ENCODE measurements around the gene EXOC6B. TPM values are rescaled to one million over a fixed set of nuclear protein-coding genes. Genes with fewer than 3 reads are reported as not detected.

EXOC6B gene
- total RNA-seq, 4 donors from 2014 or later, result 54.0 to 121 (median 78.7) TPM

GRCh38 chr2:72204156-72204785 is 621.6 kb downstream of the EXOC6B start:
- no peak for TF ChIP-seq EP300 (IDR thresholded peaks at IDR 0.05)
- no peak for TF ChIP-seq POLR2A (IDR thresholded peaks at IDR 0.05)
- no peak for TF ChIP-seq CTCF (IDR thresholded peaks at IDR 0.05)
- no peak for TF ChIP-seq POLR2AphosphoS5 (IDR thresholded peaks at IDR 0.05)
- Histone ChIP-seq H3K9me3 (no peaks in the 10 kb centered on the region), H3K36me3 (no peaks in the 10 kb centered on the region), H3K27me3 (no peaks in the 10 kb centered on the region), H3K4me3 (no peak overlapping the region), H3K4me1 (peaks cover 18% of the 10 kb centered on the region), H3K27ac (no peak overlapping the region)
- DNase-seq (ENCODE audit: low spot score in 2 of 2), result no peak
- WGBS, result 65% methylated on average over 8 of the region's 8 CpGs

GRCh38 chr2:72198532-72199241 is 627.1 kb downstream of the EXOC6B start:
- no peaks in the 10 kb centered on the region for H3K27me3 ChIP-seq
- no peak overlapping the region for H3K4me3 ChIP-seq
- no peaks in the 10 kb centered on the region for H3K4me1 ChIP-seq
- H3K27ac ChIP-seq, result no peak overlapping the region
- H3K36me3 ChIP-seq, result no peaks in the 10 kb centered on the region
- no peaks in the 10 kb centered on the region for H3K9me3 ChIP-seq
- no peak for DNase-seq (ENCODE audit: low spot score in 2 of 2)
- TF ChIP-seq POLR2AphosphoS5 (IDR thresholded peaks at IDR 0.05) (no peak), CTCF (IDR thresholded peaks at IDR 0.05) (no peak), POLR2A (IDR thresholded peaks at IDR 0.05) (no peak), EP300 (IDR thresholded peaks at IDR 0.05) (no peak)
- 68% methylated on average over 2 of the region's 2 CpGs for whole genome bisulfite sequencing

- no peak overlapping the region for H3K27ac ChIP-seq
- no peaks in the 10 kb centered on the region for H3K27me3 ChIP-seq
- no peaks in the 10 kb centered on the region for H3K36me3 ChIP-seq
- no peak for TF ChIP-seq POLR2AphosphoS5 (IDR thresholded peaks at IDR 0.05)
- TF ChIP-seq EP300 (IDR thresholded peaks at IDR 0.05), result no peak
- TF ChIP-seq POLR2A (IDR thresholded peaks at IDR 0.05), result no peak
- TF ChIP-seq CTCF (IDR thresholded peaks at IDR 0.05), result no peak
- DNase-seq (ENCODE audit: low spot score in 2 of 2), result no peak
- H3K9me3 ChIP-seq, result no peaks in the 10 kb centered on the region
- no peak overlapping the region for H3K4me3 ChIP-seq
- no peaks in the 10 kb centered on the region for H3K4me1 ChIP-seq
Measured at GRCh38 chr2:72193723-72194122, 632.1 kb downstream of the EXOC6B start.

- 92% methylated on average over 1 of the region's 1 CpG for WGBS
- H3K9me3 ChIP-seq, result no peaks in the 10 kb centered on the region
- H3K27ac ChIP-seq, result no peak overlapping the region
- no peaks in the 10 kb centered on the region for H3K27me3 ChIP-seq
- H3K4me3 ChIP-seq, result no peak overlapping the region
- H3K4me1 ChIP-seq, result no peaks in the 10 kb centered on the region
- DNase-seq (ENCODE audit: low spot score in 2 of 2), result no peak
- H3K36me3 ChIP-seq, result no peaks in the 10 kb centered on the region
- TF ChIP-seq CTCF (IDR thresholded peaks at IDR 0.05), result no peak
- no peak for TF ChIP-seq POLR2A (IDR thresholded peaks at IDR 0.05)
- TF ChIP-seq EP300 (IDR thresholded peaks at IDR 0.05), result no peak
- no peak for TF ChIP-seq POLR2AphosphoS5 (IDR thresholded peaks at IDR 0.05)
Measured at GRCh38 chr2:72191441-72191840, 634.4 kb downstream of the EXOC6B start.

GRCh38 chr2:72185206-72185605 is 640.6 kb downstream of the EXOC6B start:
- H3K4me3 ChIP-seq, result no peak overlapping the region
- H3K4me1 ChIP-seq, result no peaks in the 10 kb centered on the region
- DNase-seq (ENCODE audit: low spot score in 2 of 2), result no peak
- TF ChIP-seq POLR2AphosphoS5 (IDR thresholded peaks at IDR 0.05), result no peak
- TF ChIP-seq CTCF (IDR thresholded peaks at IDR 0.05), result no peak
- no peak for TF ChIP-seq POLR2A (IDR thresholded peaks at IDR 0.05)
- TF ChIP-seq EP300 (IDR thresholded peaks at IDR 0.05), result no peak
- H3K27me3 ChIP-seq, result no peaks in the 10 kb centered on the region
- H3K27ac ChIP-seq, result no peak overlapping the region
- H3K36me3 ChIP-seq, result no peaks in the 10 kb centered on the region
- 46% methylated on average over 1 of the region's 1 CpG for WGBS
- H3K9me3 ChIP-seq, result no peaks in the 10 kb centered on the region

Measured in suprapubic skin (tissue), 4 donors.